ENCODE data around the gene REPIN1. TPM values are rescaled to one million over a fixed set of nuclear protein-coding genes. Genes with fewer than 3 reads are reported as not detected.
A peak's percentile ranks its signal among the peaks of the same experiment; 100 is the strongest.

Gene REPIN1
- total RNA-seq, 1 experiment from 2014 or later: 174 TPM

DNA sequence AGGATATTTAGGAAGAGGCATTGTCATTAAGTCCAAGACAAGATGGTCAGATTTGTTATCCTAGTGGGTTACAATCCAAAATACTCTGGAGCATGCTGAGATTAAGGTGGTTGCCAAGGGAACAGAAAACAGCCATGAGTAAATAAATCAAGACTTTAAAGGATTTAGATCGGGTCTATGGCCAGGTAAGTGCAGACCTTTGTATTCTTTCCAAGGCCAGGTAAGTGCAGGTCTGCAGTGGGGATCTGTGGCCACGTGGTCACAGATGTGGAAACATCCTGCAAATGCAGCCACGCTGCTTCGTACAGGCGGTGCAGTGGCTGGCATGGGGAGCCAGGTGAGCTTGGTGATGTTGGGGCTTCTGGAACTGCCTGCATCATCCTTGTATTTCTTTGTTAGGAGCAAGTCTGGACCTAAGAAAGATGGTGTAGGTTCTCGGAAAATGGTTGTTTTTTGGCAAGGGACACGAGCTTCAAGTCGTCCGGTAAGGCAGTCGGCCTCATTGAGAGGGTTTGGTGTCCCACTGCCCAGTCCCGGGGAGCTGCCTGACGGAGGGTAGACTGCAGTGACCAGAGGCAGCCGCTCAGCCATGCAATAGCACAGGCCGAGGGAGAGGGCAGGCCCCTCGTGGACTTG, 32.3 kb downstream of the REPIN1 start:
- H3K9me2 ChIP-seq (ENCODE audit: insufficient read depth): no peaks in the 10 kb centered on the region
- H3K79me2 ChIP-seq (ENCODE audit: low read depth): no peaks in the 10 kb centered on the region
- peaks cover 27% of the 10 kb centered on the region for H3F3A ChIP-seq (ENCODE audit: insufficient read depth, low read depth)
- DNase-seq: no peak
- TF ChIP-seq EZH2 (IDR thresholded peaks at IDR 0.05; ENCODE audit: low read depth) (no peak), CTCF (conservative IDR thresholded peaks at IDR 0.05) (no peak)
- intact Hi-C loops (cut with micrococcal nuclease; ENCODE audit: unreplicated experiment): loop anchor here (1.0 to 5.0 kb wide), 2 partner anchors 22 to 79 kb away; partner anchors contain the start of genes ACTR3C, LRRC61 and ZNF775
- H3K27ac ChIP-seq: peak overlapping the region; percentile 48
- ChIA-PET POLR2A (ENCODE audit: unreplicated experiment) (no interaction called here), CTCF (no interaction called here)
- H3K36me3 ChIP-seq (ENCODE audit: low read depth): no peaks in the 10 kb centered on the region
- H3K9me3 ChIP-seq (ENCODE audit: insufficient read depth, low read depth): no peaks in the 10 kb centered on the region
- H2AFZ ChIP-seq: no peak overlapping the region
- H4K20me1 ChIP-seq (ENCODE audit: insufficient read depth): no peaks in the 10 kb centered on the region
- peaks cover 50% of the 10 kb centered on the region for H3K4me1 ChIP-seq (replicated peaks; ENCODE audit: insufficient read depth)
- BruUV-seq (replicated peaks): no TSS peak
- H3K27me3 ChIP-seq (ENCODE audit: insufficient read depth, low read depth): no peaks in the 10 kb centered on the region
- H3K4me2 ChIP-seq: peak overlapping the region; percentile 58
- no peak overlapping the region for H3K4me3 ChIP-seq

- POLR2A ChIA-PET (ENCODE audit: unreplicated experiment): no interaction called here
- no peaks in the 10 kb centered on the region for H3K9me3 ChIP-seq (ENCODE audit: insufficient read depth, low read depth)
- CTCF ChIA-PET: no interaction called here
- H3K79me2 ChIP-seq (ENCODE audit: low read depth): no peaks in the 10 kb centered on the region
- H4K20me1 ChIP-seq (ENCODE audit: insufficient read depth): no peaks in the 10 kb centered on the region
- peaks cover 32% of the 10 kb centered on the region for H3F3A ChIP-seq (ENCODE audit: insufficient read depth, low read depth)
- H3K4me3 ChIP-seq: no peak overlapping the region
- no peak for DNase-seq
- peak overlapping the region; percentile 9 for H3K4me2 ChIP-seq
- no peaks in the 10 kb centered on the region for H3K9me2 ChIP-seq (ENCODE audit: insufficient read depth)
- intact Hi-C loops (cut with micrococcal nuclease; ENCODE audit: unreplicated experiment): loop anchor here (5.0 kb wide), 1 partner anchor 79 kb away; the partner anchor contains the start of genes ACTR3C and LRRC61
- TF ChIP-seq EZH2 (IDR thresholded peaks at IDR 0.05; ENCODE audit: low read depth) (no peak), CTCF (conservative IDR thresholded peaks at IDR 0.05) (no peak)
- no peak overlapping the region for H3K27ac ChIP-seq
- no peak overlapping the region for H2AFZ ChIP-seq
- H3K36me3 ChIP-seq (ENCODE audit: low read depth): no peaks in the 10 kb centered on the region
- H3K4me1 ChIP-seq (replicated peaks; ENCODE audit: insufficient read depth): peaks cover 50% of the 10 kb centered on the region
- BruUV-seq (replicated peaks): no TSS peak
- H3K27me3 ChIP-seq (ENCODE audit: insufficient read depth, low read depth): no peaks in the 10 kb centered on the region
Observed at GRCh38 chr7:150401424-150401790, 32.8 kb downstream of the REPIN1 start.

DNA sequence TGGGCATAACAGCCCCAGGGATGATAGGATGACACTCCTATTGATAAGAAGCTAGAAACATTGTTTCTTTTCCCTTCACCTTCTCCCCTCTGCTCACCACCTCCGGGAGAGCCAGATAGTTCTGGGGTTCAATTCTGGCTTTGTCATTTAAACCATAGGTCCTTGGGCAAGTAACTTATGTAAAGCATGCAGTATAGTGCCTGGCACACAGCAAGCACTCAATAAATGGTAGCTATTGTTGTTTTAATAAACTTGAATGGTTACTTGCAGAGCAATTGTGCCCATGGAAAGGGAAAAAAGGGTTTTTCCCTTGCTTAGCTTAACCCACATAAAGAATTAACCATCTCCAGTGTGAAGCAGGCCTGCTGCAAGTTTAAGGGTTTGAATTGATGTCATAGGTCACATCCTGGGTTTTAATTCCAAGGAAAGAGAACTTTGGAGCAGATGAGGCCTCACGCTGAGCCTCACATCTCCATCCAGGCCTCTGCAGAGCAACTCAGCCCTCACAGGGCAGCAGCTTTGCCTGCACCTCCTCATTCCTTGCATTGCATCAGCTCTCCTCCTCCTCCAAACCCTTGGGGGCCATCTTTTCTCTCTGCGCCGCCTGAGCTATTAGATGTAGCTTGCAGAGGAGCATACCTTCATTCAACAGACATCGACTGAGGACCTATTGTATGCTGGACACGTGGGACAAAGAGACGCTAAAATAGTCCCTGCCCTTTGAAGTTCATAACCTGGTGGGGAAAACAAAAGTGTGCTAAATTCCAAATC, 33.4 kb downstream of the REPIN1 start:
- H3K9me3 ChIP-seq (ENCODE audit: insufficient read depth, low read depth): no peaks in the 10 kb centered on the region
- H2AFZ ChIP-seq: no peak overlapping the region
- no peak for TF ChIP-seq EZH2 (IDR thresholded peaks at IDR 0.05; ENCODE audit: low read depth)
- no peak for TF ChIP-seq CTCF (conservative IDR thresholded peaks at IDR 0.05)
- POLR2A ChIA-PET (ENCODE audit: unreplicated experiment): no interaction called here
- no peaks in the 10 kb centered on the region for H3K36me3 ChIP-seq (ENCODE audit: low read depth)
- DNase-seq: no peak
- H3K9me2 ChIP-seq (ENCODE audit: insufficient read depth): no peaks in the 10 kb centered on the region
- no peak overlapping the region for H3K4me3 ChIP-seq
- no peaks in the 10 kb centered on the region for H3K79me2 ChIP-seq (ENCODE audit: low read depth)
- H3K4me2 ChIP-seq: peak overlapping the region; percentile 9; the same call in 1 of the 2 replicates
- BruUV-seq (replicated peaks): no TSS peak
- peaks cover 35% of the 10 kb centered on the region for H3F3A ChIP-seq (ENCODE audit: insufficient read depth, low read depth)
- peaks cover 50% of the 10 kb centered on the region for H3K4me1 ChIP-seq (replicated peaks; ENCODE audit: insufficient read depth)
- CTCF ChIA-PET: interaction anchor here (0.6 kb wide), 1 partner anchor 10 kb away, joined by 5 read pairs; no protein-coding TSS in a partner anchor
- no peak overlapping the region for H3K27ac ChIP-seq
- intact Hi-C loops (cut with micrococcal nuclease; ENCODE audit: unreplicated experiment): loop anchor here (5.0 kb wide), 1 partner anchor 80 kb away; the partner anchor contains the start of genes ACTR3C and LRRC61
- no peaks in the 10 kb centered on the region for H4K20me1 ChIP-seq (ENCODE audit: insufficient read depth)
- no peaks in the 10 kb centered on the region for H3K27me3 ChIP-seq (ENCODE audit: insufficient read depth, low read depth)

Data from PC-9 (cell line).